GM10847 (cell line): ENCODE results near the gene ARID1B.

Experiments
- POLR2A ChIP-seq: IDR thresholded peaks from 2 replicates; pipeline ENCODE4 v1.6.1; 2011; ENCODE audit not compliant: insufficient read length; ENCODE audit errors: extremely low read depth

Gene ARID1B

GRCh38 chr6:156969233-156969632 is 192.1 kb downstream of the ARID1B start:
- TF ChIP-seq POLR2A = no peak

GRCh38 chr6:156970595-156971112 is 193.5 kb downstream of the ARID1B start:
- no peak for TF ChIP-seq POLR2A

GRCh38 chr6:156971153-156971885 is 194.1 kb downstream of the ARID1B start:
- no peak for TF ChIP-seq POLR2A

GRCh38 chr6:156972145-156972544 is 195.0 kb downstream of the ARID1B start:
- TF ChIP-seq POLR2A = no peak

GRCh38 chr6:156974830-156975261 is 197.7 kb downstream of the ARID1B start:
- no peak for TF ChIP-seq POLR2A

- no peak for TF ChIP-seq POLR2A
These were observed 198.2 kb downstream of the ARID1B start for GRCh38 chr6:156975414-156975813.

- no peak for TF ChIP-seq POLR2A
These were observed 199.3 kb downstream of the ARID1B start for GRCh38 chr6:156976216-156977127.

GRCh38 chr6:156977527-156978291 is 200.5 kb downstream of the ARID1B start:
- no peak for TF ChIP-seq POLR2A

GRCh38 chr6:156978948-156979347 is 201.8 kb downstream of the ARID1B start:
- TF ChIP-seq POLR2A = no peak

- TF ChIP-seq POLR2A = no peak
These were observed 203.3 kb downstream of the ARID1B start for GRCh38 chr6:156980515-156980914.

- no peak for TF ChIP-seq POLR2A
These were observed 203.8 kb downstream of the ARID1B start for GRCh38 chr6:156980948-156981347.

- no peak for TF ChIP-seq POLR2A
These were observed 205.0 kb downstream of the ARID1B start for GRCh38 chr6:156982168-156982567.

GRCh38 chr6:156984178-156984738 is 207.1 kb downstream of the ARID1B start:
- TF ChIP-seq POLR2A = no peak

GRCh38 chr6:156985309-156985708 is 208.1 kb downstream of the ARID1B start:
- TF ChIP-seq POLR2A = no peak

GRCh38 chr6:156988276-156989158 is 211.3 kb downstream of the ARID1B start:
- TF ChIP-seq POLR2A = no peak
